A673 (cell line): Measurements from ENCODE around the gene BNC2. TPM values are rescaled to one million over a fixed set of nuclear protein-coding genes. Genes with fewer than 3 reads are reported as not detected.

ENCODE experiments used
- BruUV-seq: library from RNA; stranded (reverse); fragments of 400-500 nt; replicated peaks from 2 replicates; lab custom pipeline; 2021; lab: Mats Ljungman, UMichigan
- CTCF ChIA-PET: fragments of 300-600 bp; sonication (Branson Sonifier 250); formaldehyde crosslinking; loops from one replicate; lab custom pipeline; 2022; ENCODE audit warnings: antibody characterized with exemption; lab: Charles Lee
- POLR2A ChIA-PET: fragments of 300-600 bp; sonication (Branson Sonifier 250); formaldehyde crosslinking; loops from one replicate; lab custom pipeline; 2022; ENCODE audit warnings: antibody characterized with exemption; ENCODE audit not compliant: low non-redundant PET; lab: Charles Lee
- DNase-seq: peaks from one replicate; pipeline ENCODE4 v3.0.0-alpha.2; 2015; ENCODE audit warnings: low spot score
- H3K27ac ChIP-seq: fragments of 200-600 bp; sonication (generic); 2 replicates; pipeline ENCODE4 v1.5.1; 2016; ENCODE audit warnings: mixed run types, low read depth, mild to moderate bottlenecking, mixed read lengths, antibody characterized with exemption, low read length; ENCODE audit not compliant: poor library complexity, severe bottlenecking
- H3K27me3 ChIP-seq: fragments of 200-600 bp; sonication (generic); replicated peaks from 2 replicates; pipeline ENCODE4 v1.6.1; 2017; ENCODE audit warnings: mixed run types, low read depth, mild to moderate bottlenecking, mixed read lengths, antibody characterized with exemption, low read length; ENCODE audit not compliant: insufficient read depth, poor library complexity
- H3K36me3 ChIP-seq: fragments of 200-600 bp; sonication (generic); 2 replicates; pipeline ENCODE4 v1.6.1; 2016; ENCODE audit warnings: mixed run types, mild to moderate bottlenecking, mixed read lengths, antibody characterized with exemption, low read length; ENCODE audit not compliant: insufficient read depth, poor library complexity, severe bottlenecking
- H3K4me1 ChIP-seq: fragments of 200-600 bp; sonication (generic); 2 replicates; pipeline ENCODE4 v1.6.1; 2017; ENCODE audit warnings: mixed run types, mild to moderate bottlenecking, mixed read lengths, antibody characterized with exemption, low read length; ENCODE audit not compliant: insufficient read depth, poor library complexity, severe bottlenecking
- H3K4me3 ChIP-seq: fragments of 200-600 bp; sonication (generic); 2 replicates; pipeline ENCODE4 v1.5.1; 2016; ENCODE audit warnings: low read depth, mixed run types, mild to moderate bottlenecking, mixed read lengths, low read length; ENCODE audit not compliant: poor library complexity, severe bottlenecking
- H3K9me3 ChIP-seq: fragments of 200-600 bp; sonication (generic); 2 replicates; pipeline ENCODE4 v1.6.1; 2016; ENCODE audit warnings: mixed run types, low read depth, mild to moderate bottlenecking, mixed read lengths, antibody characterized with exemption, low read length; ENCODE audit not compliant: poor library complexity, severe bottlenecking
- EZH2 ChIP-seq: fragments of 200-600 bp; sonication (generic); IDR thresholded peaks from 2 replicates; pipeline ENCODE4 v1.6.1; 2017; ENCODE audit warnings: borderline replicate concordance, low read depth, mild to moderate bottlenecking, mixed read lengths, antibody characterized with exemption, low read length; ENCODE audit not compliant: poor library complexity, severe bottlenecking
- intact Hi-C: fragments of 100-400 bp; cut with micrococcal nuclease; formaldehyde crosslinking; loops from one replicate; pipeline ENCODE4 v1.10.0; 2022; ENCODE audit not compliant: unreplicated experiment
- total RNA-seq: library from RNA; stranded (reverse); gene quantifications from 2 replicates; pipeline ENCODE4 v1.2.3, GENCODE V29; 2021
- TF ChIP-seq, protein P1 (sequence below): fragments of 300-800, 200-600 bp; sonication (generic); conservative IDR thresholded peaks from 2 replicates; pipeline ENCODE4 v1.5.1; 2017; ENCODE audit warnings: low read depth, mild to moderate bottlenecking, antibody characterized with exemption, low read length, moderate library complexity, mixed read lengths

The BNC2 gene
- total RNA-seq, 1 experiment from 2014 or later = 0.45 TPM

DNA sequence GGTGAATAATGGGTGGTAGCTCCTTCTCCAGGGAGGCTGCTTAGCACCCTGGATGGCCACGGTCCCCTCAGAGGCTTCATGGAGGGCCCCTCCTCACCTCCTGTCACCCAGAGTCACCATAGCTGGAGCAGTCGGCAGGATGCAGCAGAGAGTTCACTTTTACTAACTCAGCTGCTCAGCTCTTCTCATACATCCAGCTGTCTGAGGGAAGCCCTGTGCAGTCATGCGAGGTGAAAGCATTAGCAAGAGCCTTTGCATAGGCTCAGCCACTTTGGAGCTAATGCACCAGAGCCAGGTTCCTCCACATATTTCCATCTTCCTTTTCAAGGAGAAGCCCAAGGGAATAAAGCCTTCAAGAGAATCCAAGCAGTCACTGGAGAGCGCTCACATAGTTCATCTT lies 499.2 kb downstream of the BNC2 start:
- H3K36me3 ChIP-seq = no peaks in the 10 kb centered on the region
- TF ChIP-seq, protein P1, sequence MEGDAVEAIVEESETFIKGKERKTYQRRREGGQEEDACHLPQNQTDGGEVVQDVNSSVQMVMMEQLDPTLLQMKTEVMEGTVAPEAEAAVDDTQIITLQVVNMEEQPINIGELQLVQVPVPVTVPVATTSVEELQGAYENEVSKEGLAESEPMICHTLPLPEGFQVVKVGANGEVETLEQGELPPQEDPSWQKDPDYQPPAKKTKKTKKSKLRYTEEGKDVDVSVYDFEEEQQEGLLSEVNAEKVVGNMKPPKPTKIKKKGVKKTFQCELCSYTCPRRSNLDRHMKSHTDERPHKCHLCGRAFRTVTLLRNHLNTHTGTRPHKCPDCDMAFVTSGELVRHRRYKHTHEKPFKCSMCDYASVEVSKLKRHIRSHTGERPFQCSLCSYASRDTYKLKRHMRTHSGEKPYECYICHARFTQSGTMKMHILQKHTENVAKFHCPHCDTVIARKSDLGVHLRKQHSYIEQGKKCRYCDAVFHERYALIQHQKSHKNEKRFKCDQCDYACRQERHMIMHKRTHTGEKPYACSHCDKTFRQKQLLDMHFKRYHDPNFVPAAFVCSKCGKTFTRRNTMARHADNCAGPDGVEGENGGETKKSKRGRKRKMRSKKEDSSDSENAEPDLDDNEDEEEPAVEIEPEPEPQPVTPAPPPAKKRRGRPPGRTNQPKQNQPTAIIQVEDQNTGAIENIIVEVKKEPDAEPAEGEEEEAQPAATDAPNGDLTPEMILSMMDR = no peak
- no peak for TF ChIP-seq EZH2
- H3K4me3 ChIP-seq = no peak overlapping the region
- no peaks in the 10 kb centered on the region for H3K27me3 ChIP-seq
- no peaks in the 10 kb centered on the region for H3K4me1 ChIP-seq
- BruUV-seq = no TSS peak
- intact Hi-C loops = no loop called here
- H3K9me3 ChIP-seq = no peaks in the 10 kb centered on the region
- POLR2A ChIA-PET = no interaction called here
- no peak for DNase-seq
- CTCF ChIA-PET = no interaction called here
- no peak overlapping the region for H3K27ac ChIP-seq

DNA sequence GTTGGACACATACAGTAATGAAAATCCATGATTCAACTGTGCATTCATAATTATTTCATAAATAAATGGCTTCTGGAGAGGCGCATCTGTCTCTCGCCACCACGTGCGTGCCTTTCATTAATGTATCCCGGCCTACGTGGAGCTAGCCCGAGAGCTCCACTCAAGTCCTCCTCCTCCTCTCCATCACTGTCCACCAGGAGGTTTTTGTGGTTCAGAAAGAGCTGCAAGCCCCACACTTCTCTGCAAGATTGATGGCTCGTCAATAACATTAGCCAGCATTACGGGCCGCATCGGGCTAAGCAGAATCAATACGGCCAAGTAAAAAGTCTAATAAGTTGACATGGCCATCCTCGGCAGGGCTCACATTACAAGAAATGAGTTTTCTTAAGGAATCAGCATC lies 499.8 kb downstream of the BNC2 start:
- Histone ChIP-seq H3K4me3 (no peak overlapping the region), H3K27me3 (no peaks in the 10 kb centered on the region), H3K27ac (no peak overlapping the region), H3K4me1 (no peaks in the 10 kb centered on the region), H3K36me3 (no peaks in the 10 kb centered on the region), H3K9me3 (no peaks in the 10 kb centered on the region)
- POLR2A ChIA-PET = no interaction called here
- CTCF ChIA-PET = no interaction called here
- intact Hi-C loops = no loop called here
- no peak for DNase-seq
- BruUV-seq = no TSS peak
- TF ChIP-seq EZH2 = no peak
- TF ChIP-seq, protein P1 = no peak

DNA sequence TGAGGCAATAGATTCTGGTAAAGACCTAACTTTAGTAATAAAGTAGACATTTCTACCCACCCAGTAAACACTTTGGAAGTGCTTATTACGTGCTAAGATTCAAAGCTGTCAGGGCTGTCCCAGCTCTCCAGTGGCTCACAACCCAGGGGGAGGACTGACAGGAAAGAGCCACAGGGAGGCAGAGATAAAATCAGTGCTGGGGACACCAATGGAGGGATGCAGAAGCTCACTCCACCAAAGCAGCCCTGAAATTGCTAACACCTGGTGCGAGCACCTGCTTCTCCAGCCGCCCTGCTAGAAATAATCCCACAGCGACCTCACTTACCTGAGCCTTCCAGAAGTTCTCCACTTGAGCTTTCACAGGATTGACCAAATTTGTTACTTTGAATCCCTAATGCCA lies 501.0 kb downstream of the BNC2 start:
- no peak for DNase-seq
- POLR2A ChIA-PET = no interaction called here
- Histone ChIP-seq H3K27me3 (no peaks in the 10 kb centered on the region), H3K4me1 (no peaks in the 10 kb centered on the region), H3K4me3 (no peak overlapping the region), H3K27ac (no peak overlapping the region), H3K36me3 (no peaks in the 10 kb centered on the region), H3K9me3 (no peaks in the 10 kb centered on the region)
- TF ChIP-seq, protein P1 = no peak
- TF ChIP-seq EZH2 = no peak
- CTCF ChIA-PET = no interaction called here
- intact Hi-C loops = no loop called here
- BruUV-seq = no TSS peak
